Ecto neural progenitor cell (in vitro differentiated cells): ENCODE measurements around the gene RETREG2.
A peak's percentile ranks its signal among the peaks of the same experiment; 100 is the strongest.

Source experiments
- DNase-seq: peaks from one replicate; pipeline ENCODE4 v3.0.0-alpha.2; 2018; ENCODE audit warnings: low spot score

Gene RETREG2, protein sequence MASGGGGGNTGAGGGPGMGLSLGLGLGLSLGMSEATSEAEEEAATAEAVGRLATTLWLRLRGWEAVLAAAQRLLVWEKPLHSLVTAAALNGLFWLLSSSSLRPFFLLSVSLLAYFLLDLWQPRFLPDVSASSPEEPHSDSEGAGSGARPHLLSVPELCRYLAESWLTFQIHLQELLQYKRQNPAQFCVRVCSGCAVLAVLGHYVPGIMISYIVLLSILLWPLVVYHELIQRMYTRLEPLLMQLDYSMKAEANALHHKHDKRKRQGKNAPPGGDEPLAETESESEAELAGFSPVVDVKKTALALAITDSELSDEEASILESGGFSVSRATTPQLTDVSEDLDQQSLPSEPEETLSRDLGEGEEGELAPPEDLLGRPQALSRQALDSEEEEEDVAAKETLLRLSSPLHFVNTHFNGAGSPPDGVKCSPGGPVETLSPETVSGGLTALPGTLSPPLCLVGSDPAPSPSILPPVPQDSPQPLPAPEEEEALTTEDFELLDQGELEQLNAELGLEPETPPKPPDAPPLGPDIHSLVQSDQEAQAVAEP

DNA sequence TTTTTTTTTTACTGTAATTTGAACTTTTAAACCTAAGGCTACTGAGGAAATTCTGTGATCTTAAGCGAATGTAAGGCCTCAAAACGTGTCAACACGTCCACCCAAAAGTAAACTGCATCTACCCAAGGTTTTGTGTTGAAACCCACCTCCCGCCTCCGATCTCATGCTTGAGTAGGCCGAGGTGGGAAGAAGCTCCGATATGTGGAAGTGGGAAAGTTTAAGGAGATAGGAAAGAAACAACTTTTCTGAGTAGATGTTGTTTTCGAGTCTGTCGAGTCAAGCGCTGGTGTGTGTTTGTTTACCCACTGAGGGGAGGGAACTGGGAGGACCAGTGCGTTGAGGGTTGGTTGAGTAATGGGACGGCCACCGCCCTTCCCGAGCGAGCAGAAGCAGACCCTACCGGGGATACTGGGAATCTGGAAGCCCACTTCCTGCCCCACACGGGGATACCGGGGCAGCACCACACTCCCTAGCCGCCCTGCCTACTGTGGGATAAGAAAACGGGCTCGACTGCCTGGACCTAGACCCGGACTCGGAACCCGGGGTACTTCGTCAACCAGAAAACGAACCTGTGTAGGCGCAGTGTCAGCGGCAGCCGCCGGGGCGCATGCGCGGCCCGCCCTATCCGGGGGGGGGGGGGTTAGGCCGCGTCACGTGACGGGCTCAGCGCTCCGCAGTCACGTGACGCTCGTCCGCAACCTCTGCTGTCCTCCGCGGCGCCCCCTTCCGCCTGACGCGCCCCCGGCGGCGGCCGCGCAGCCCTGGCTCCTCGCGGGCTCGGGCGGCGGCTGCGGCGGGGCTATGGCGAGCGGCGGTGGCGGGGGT, at the start of gene RETREG2:
TSS of gene RETREG2 (plus strand) at position 724 of the 825 bp plus-strand sequence. CDS start at position 802, 78 bp downstream.
- peak; percentile 93 for DNase-seq

DNA sequence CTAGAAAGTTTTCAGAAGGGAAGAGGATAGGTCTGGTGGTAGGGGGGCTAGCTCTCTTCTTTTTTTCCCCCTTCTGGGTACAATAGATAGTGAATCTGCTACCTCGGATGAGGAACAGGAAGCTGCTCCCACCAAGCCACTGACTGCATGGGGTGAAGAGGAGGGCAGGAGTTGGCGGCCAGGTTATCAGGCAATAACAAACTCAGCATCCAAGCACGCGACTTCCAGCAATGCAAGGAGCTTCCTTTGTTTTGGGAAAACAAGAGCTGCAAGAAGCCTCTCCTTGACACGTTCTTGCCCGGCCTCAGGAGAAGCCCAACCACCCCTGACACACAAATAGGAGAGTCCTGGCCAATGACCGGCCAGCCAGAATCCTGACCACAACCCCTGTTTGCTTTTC, 49.7 kb upstream of the RETREG2 start:
- no peak for DNase-seq

DNA sequence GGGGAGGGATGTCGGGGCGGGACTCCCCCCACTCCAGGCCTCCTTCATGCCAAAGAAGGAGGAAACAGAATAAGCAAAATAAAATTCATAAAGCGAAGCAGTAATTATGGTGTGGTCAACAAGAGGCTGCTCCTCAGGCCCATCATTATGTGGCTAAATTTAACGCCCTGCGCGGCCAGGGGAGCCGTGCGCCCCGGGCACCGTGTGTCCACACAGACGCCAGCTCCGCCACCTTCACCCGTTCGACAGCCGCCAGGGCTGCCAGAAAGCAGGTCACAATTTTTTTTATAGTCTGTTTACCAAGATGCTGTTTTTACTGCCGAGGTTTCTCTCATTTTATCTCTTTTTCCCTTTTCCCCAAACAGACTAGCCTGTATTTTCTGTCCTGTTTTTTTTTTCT, 48.5 kb upstream of the RETREG2 start:
- no peak for DNase-seq

DNA sequence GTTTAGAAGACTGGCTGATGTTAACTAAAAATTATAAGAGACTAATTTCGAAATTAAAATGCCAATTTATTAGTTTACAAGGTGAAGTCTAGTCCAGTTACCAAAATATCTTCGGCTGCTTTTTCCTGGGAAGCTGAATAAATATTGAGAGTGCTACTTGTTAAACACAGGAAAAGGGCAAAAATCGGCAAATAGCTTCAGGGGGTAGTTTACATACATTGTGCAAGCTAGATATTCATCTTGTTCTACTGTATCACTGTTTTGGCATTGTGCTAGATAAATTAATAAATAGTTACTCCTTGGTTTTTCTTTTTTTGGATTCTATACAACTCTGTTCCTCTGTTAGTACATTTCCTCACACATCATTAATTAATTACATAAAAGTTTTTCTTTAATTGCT, 46.7 kb upstream of the RETREG2 start:
- DNase-seq, result no peak

DNA sequence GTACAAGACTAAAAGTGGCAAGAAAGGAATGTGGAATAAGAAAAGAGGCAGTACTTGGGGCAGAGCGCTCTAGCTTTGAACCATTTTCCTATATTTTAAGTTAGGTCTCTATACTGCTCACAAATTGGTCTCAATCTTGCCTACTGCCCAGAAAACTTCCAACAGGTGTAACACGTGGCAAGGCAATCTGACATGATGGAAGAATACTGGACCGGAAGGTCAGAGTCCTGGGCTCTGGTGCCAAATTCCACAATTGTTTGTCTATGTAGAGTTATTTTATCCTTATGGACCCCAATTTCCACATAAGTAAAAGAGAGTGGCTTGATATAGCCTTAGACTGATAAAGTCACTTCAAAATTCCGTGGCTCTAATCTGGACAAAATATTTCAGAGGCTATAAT, 46.3 kb upstream of the RETREG2 start:
- DNase-seq, result no peak

DNA sequence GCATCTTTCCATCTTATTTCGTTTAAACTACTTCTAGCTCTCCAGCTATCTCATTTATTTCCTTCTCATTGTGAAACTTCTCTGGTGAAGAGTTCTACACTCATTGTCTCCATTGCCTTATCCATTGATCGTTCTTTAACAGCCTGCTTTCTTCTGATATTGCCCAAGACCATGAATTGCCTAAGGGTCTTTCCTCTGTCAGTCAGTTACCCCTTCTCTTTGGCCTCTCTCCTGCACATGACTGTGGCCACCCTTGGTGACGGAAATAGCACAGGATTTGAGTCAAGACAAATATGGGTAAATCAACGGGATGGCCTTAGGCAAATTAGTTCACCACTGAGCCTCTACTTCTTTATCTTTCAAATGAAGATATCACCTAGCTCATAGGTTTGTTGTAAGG, 44.1 kb upstream of the RETREG2 start:
- no peak for DNase-seq

DNA sequence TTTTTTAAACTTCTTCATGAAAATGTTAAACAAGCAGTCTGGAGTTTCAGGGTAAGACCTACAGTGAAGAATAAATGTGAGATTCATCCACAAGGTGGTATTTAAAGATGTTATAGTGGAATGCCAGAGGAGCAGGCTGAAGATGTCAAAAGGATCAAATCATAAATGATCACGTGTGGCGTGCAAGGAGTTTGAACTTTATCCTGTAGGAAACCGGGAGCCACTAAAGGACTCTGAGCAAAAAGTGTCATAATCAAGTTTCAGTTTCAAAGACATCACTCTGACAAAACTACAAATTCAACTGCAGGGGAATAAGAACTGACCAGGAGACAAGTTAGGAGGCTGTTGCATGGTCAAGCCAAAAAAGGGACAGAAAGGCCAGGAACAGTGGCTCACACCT, 37.4 kb upstream of the RETREG2 start:
- DNase-seq, result no peak

DNA sequence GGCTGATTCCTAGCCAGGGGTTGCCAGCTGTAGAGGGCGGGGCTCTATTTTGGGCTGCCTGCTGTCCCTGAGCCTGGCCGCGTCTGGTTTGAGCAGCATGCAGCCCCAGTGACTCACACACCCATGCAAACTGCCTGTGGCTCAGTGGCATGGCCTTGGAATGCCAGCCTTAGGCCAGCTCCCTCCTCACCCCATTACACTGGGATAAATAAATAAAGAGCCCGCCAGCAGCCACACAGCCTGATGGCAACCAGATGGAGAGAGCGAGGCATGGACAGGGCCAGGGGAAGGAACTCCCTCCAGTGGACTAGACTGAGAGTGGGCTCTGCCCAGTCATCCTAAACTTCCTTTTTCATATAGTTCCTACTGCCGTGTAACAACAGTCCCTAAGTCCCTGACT, 35.7 kb upstream of the RETREG2 start:
- no peak for DNase-seq

DNA sequence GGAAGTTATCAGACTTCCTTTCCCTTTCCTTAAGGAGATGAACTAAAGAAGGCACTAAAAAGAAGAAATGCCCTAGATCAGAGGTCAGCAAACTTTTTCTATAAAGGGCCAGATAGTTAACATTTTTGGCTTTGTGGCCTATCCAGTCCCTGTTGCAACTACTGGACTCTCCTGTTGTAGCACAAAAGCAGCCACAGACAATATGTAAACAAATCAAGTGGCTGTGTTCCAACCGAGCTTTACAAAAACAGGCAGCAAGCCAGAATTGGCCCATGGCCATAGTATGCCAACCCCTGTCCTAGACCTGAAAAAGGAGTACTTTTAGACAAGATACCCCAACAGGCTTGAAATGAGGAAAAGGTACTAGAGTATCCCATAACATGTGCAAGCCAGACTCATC, 28.4 kb upstream of the RETREG2 start:
- no peak for DNase-seq

DNA sequence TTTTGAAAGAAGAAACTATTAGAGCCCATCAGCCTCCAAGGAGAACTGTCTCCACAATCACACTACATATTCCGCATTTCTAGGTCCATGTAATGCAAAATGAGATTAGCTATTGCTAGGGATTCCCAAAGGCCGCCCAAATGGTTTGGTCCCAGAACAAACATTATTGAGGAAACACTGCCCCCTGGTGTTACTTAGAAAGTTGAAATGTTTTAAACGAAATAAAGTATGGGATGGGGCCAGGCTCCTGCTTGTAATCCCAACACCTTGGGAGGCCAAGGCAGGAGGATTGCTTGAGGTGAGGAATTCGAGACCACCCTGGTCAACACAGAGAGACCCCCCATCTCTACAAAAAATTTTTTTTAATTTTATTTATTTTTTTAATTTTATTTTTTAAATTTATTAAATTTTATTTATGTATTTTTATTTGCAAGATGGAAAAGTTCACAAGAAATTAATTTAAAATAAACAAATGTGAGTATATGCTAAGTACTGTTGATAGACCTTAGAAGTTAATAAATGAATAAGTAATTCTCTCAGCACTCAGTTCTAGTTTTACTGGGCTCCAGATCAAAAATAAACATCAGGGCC, 22.9 kb upstream of the RETREG2 start:
- no peak for DNase-seq

DNA sequence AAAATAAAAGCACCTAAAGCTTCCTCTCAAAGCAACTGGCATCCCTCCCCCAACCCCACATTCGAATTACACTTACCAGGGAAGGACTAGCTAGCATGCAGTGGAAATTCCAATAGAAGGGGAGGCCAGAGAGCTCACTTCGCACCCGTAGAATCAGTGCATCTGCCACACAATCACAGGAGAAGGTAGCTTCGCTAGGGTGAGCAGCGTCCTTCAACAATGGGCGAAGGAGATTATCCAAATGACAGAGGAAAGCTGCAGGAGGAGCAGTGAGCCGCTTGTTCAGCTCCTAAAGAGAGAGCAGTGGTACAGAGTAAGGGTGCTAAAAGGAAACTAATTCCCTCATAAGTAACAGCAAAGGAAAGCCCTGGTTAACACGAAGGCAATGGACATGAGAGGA, 20.7 kb upstream of the RETREG2 start:
- DNase-seq, result no peak

DNA sequence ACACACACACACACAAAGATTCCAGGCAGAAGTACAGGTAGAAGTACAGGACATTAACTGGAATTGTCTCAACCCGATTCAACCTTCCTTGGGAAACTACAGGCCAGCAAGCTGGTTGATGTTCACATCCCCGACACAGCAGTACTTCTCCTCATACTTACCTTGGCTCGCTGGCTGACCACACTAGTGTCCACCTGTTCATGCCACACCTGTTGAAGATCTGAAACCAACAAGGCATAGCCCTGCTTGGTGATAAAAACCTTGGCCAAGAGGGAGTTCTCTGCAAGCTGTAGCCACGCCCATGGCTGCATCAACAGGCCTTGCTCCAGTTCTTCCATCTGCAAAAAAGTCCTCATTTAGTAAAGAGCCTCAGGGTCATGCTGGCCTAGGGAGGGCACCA, 20.1 kb upstream of the RETREG2 start:
- no peak for DNase-seq

DNA sequence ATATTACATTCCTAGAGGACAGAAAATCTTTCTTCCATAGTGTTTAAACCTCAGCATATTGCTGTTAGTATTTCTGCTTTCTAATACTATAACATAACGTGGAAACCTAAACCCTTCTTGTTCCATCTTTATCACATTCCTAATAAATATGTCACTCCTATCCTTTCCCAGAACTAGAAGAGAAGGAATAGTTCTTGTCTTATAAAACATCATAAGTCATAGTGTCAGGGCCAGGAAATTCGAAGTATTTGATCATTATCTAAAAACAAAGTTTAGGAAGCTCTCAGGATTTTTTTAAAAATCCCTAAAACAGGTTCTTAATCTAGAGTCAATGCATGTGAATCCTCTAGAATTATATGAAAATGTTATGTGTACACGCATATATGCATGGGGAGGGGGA, 19.5 kb upstream of the RETREG2 start:
- no peak for DNase-seq

DNA sequence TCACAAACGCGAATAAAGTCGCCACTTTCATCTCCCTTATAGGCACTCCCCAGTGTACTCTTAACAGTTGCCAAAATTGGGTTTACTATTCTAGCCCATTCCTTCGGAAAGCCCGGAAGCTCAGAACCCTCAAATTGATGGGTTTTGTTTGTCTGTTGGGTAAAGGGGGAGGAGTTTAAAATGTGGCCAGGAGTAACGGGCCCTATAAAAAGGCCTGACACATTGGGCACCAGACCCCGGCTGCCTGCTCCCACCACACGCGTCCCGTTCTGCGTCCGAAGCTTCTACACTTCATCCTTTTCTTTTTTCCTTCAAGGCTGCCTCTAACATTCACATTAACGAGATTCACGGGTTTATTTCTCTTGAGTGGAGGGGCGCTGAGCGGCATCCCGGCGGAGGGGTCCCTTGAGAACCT, 18.3 kb upstream of the RETREG2 start:
- no peak for DNase-seq

DNA sequence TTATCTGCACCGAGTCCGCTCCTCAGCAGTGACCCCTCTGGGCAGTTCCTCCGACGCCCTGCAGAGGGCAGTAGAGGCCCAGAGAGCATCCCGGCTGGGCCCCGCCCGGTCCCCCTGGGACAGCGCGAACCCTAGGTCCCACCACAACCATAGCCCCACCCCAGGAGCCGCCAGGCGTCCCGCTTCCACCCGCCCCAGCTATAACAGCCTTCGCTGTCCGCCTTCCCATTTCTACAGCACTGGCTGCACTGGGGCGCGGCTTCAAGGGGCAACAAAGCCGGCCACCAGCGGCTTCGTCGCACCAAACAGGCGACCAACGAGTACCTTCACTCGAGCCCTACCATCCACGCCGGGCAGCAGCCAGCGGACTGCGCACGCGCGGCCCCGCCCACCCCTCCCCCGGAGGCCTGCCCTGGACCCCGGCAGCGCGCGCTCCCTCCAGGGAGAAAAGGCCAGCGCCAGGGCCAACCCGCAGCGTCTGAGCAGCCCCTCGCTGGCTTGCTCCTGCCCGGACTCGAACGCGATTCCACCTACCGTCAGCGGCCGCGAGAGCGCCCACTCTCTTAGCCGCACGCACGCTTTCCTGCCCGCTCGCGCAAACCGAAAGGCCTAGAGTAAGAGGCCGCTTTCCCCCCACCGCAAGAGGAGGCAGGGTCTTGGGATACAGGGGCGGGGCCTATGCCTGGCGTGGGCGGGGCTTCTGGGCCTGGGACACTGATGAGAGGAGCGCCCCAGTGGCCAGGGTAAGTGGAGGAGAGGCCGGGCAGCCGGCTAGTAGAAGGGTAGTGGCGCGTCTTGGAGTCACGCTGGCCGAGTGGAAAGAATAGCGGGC, 17.7 kb upstream of the RETREG2 start, which contains the start of gene NHEJ1:
TSS of gene NHEJ1 (minus strand) at position 630 of the 832 bp plus-strand sequence. CDS start 2,453 bp downstream, outside the sequence.
- DNase-seq, result peak; percentile 97

DNA sequence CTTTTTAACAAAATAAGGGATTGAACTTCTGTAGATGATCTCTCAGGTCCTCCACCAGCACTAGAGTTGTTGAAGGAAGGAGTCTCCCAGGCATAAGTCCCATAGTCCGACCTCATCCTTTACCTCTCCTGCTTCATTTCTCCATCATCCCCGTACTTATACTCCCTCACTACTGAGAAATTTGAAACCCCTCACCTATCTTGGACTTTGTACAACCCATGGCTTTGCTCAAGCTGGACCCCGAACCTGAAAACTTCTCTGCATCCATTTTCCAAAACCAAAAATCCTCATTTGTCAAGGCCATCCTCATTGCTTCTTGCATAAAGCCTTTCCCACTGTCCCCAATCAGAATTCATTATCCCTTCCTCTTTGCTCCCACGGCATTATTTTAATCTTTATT, 17.0 kb upstream of the RETREG2 start:
- DNase-seq, result no peak

DNA sequence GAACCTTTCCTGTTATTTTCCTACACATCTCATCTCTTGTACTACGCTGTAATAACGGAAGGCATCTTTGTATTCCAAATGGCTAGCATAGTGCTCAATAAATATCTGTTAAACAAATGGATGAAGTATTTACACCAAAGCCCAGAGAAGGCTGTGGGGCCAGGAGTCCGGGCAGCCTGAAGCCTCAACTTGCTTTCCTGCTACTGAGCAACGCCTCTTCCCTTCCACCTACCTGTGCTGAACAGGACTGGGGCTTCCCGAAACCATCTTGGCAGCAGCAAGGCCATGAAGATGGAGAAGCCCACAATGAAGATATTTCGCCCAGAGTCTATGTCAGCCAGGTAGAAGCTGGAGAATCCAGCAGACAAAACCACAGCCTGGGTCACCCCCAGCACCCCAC, 14.9 kb upstream of the RETREG2 start:
- DNase-seq, result no peak

DNA sequence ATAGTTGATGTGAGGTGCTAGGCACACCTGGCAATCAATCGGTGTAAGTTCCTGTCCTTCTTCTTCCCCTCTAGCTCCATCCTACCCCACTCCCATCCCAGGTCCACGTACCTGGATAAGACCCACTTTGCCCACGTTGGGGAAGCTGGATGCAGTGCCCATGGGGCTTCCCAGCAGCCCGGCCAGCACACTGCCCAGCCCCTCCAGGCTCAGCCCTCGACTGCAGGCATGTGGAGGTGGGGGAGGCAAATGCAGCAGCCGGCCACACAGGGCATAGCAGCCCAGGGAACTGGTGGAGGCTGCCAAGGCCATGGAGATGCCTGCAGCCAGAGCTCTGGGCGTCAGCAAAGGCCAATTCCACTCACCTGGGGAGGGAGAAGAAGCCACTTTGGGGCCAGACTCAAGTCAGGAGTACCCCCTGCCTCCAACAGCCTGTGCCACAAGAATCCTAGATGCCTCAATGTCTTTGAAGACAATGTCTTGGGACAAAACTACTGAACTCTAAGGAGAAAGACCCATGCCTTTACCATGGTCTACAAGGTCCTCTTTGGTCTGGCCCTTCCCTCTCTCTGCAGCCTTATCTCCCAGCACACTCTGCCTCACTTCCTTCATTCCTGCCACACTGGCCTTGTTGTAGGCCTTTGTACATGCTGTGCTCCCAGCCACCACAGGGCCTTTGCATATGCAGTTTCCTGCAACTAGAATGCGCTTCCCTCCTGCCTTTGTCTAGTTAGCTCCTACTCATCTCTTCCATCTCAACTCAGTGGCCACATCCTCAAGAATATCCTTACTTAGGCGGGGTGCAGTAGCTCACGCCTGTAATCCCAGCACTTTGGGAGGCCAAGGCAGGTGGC, 12.8 kb upstream of the RETREG2 start:
- DNase-seq, result no peak

DNA sequence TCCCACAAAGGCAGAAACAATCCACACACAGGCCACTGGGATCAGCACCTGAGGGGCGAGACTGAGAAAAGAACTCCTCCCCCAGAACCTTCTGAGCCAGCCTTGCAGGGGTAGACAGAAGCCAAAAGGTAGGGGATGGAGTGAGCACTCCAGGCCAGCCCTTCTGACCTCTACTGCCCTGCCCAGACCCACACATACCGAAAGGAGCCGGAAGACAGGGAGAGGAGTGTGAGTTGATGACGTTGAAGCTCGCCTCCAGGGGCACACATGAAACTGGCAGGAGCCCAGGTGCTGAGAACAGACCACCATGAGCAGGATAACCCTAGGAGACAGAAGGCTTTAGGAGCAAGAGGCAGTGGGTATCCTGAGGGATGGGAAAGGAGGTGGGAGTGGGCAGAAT, 10.1 kb upstream of the RETREG2 start:
- DNase-seq, result no peak

DNA sequence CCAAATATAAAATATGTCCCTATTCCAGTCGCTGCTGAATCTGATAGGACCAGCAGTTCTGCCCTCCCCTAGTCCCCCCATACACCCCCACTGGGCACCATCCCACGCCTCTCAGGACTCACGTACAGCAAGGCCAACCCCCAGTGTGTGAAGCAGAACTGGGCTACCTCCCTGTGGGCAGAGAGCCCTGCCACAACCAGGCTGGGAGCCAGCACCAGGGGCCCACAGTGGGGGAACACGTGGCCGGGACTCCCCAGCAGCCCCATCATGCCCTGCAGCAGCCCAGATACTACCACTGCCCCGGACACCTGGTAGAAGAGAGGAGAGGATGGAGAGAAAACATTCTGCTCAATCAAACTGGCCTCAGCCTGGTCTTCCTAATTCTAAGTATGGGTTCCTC, 9.5 kb upstream of the RETREG2 start:
- DNase-seq, result no peak

DNA sequence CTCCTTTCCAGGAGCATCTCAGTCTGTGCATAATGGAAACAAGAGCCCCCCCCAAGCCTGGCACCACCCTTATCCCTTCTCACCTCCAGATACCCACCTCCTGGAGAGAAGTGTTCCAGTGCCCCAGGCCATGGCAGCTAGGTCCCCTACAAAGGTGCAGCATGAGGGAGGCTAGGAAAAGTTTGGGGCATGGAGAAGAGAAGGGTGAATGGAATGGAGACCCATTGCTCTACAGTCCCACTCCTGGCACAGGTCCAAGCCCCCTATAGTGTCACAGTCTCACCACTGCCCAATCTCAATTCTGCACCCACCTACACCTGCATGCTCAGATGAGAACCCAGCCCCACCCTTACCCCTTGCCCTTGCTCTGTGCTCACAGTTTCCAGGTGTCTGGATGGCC, 9.1 kb upstream of the RETREG2 start:
- no peak for DNase-seq
